Calu3 (cell line): ENCODE results near the gene RBPJ. TPM values are rescaled to one million over a fixed set of nuclear protein-coding genes. Genes with fewer than 3 reads are reported as not detected.

Experiments used
- BruUV-seq: library from RNA; stranded (reverse); fragments of 400-500 nt; replicated peaks from 2 replicates; lab custom pipeline; 2021; lab: Mats Ljungman, UMichigan
- CTCF ChIA-PET: fragments of 300-600 bp; sonication (Branson Sonifier 250); formaldehyde crosslinking; loops from one replicate; lab custom pipeline; 2022; ENCODE audit warnings: antibody characterized with exemption; lab: Charles Lee
- DNase-seq: peaks from one replicate; pipeline ENCODE4 v3.0.0; 2022
- H3K27ac Mint-ChIP-seq: one replicate; pipeline ENCODE4 v1.8.0; 2022; ENCODE audit warnings: mixed read lengths; ENCODE audit not compliant: unreplicated experiment
- H3K27me3 Mint-ChIP-seq: one replicate; pipeline ENCODE4 v1.8.0; 2022; ENCODE audit warnings: mixed read lengths; ENCODE audit not compliant: unreplicated experiment
- H3K36me3 Mint-ChIP-seq: one replicate; pipeline ENCODE4 v1.8.0; 2022; ENCODE audit warnings: mild to moderate bottlenecking, moderate library complexity, mixed read lengths; ENCODE audit not compliant: insufficient read depth, unreplicated experiment
- H3K4me1 Mint-ChIP-seq: one replicate; pipeline ENCODE4 v1.8.0; 2022; ENCODE audit warnings: mild to moderate bottlenecking, low read depth, mixed read lengths; ENCODE audit not compliant: unreplicated experiment
- H3K4me3 Mint-ChIP-seq: one replicate; pipeline ENCODE4 v1.8.0; 2022; ENCODE audit warnings: mild to moderate bottlenecking, low read depth, moderate library complexity, mixed read lengths; ENCODE audit not compliant: unreplicated experiment
- H3K9me3 Mint-ChIP-seq: one replicate; pipeline ENCODE4 v1.8.0; 2022; ENCODE audit warnings: low read depth, mixed read lengths; ENCODE audit not compliant: unreplicated experiment
- intact Hi-C: fragments of 100-400 bp; cut with micrococcal nuclease; formaldehyde crosslinking; loops from one replicate; pipeline ENCODE4 v1.10.0; 2022; ENCODE audit not compliant: unreplicated experiment
- total RNA-seq: library from RNA; stranded (reverse); gene quantifications from 2 replicates; pipeline ENCODE4 v1.2.3, GENCODE V29; 2022
- TF ChIP-seq, protein P1 (sequence below): fragments of 200-600 bp; IDR thresholded peaks from one replicate; pipeline ENCODE4 v1.8.0; 2022; ENCODE audit warnings: antibody characterized with exemption; ENCODE audit not compliant: unreplicated experiment

RBPJ gene
- total RNA-seq, 1 experiment from 2014 or later = 56.3 TPM

DNA sequence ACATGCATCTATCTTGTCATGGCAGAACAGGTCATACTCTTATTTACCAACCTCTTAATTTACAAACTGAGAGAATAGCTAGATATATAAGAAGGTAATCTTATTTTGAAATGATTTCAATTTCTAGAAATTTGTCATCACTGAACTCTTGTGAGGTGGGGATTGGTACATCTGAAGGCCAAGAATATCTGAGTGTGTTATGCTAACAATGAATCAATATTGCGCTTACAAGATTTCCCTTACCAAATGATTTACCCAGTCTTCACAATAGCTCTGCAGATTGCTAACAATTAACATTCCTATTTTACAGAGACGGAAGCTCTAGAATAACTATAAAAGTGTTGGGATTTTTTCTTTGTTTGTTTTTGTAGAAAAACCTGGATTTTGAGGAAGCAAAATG is 48.3 kb downstream of the RBPJ start:
- H3K27me3 Mint-ChIP-seq = no peaks in the 10 kb centered on the region
- intact Hi-C loops = no loop called here
- no peaks in the 10 kb centered on the region for H3K36me3 Mint-ChIP-seq
- BruUV-seq = no TSS peak
- CTCF ChIA-PET = no interaction called here
- H3K4me3 Mint-ChIP-seq = no peak overlapping the region
- peaks cover 30% of the 10 kb centered on the region for H3K4me1 Mint-ChIP-seq
- no peak overlapping the region for H3K27ac Mint-ChIP-seq
- no peak for DNase-seq
- TF ChIP-seq, protein P1, sequence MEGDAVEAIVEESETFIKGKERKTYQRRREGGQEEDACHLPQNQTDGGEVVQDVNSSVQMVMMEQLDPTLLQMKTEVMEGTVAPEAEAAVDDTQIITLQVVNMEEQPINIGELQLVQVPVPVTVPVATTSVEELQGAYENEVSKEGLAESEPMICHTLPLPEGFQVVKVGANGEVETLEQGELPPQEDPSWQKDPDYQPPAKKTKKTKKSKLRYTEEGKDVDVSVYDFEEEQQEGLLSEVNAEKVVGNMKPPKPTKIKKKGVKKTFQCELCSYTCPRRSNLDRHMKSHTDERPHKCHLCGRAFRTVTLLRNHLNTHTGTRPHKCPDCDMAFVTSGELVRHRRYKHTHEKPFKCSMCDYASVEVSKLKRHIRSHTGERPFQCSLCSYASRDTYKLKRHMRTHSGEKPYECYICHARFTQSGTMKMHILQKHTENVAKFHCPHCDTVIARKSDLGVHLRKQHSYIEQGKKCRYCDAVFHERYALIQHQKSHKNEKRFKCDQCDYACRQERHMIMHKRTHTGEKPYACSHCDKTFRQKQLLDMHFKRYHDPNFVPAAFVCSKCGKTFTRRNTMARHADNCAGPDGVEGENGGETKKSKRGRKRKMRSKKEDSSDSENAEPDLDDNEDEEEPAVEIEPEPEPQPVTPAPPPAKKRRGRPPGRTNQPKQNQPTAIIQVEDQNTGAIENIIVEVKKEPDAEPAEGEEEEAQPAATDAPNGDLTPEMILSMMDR = no peak
- H3K9me3 Mint-ChIP-seq = no peaks in the 10 kb centered on the region

DNA sequence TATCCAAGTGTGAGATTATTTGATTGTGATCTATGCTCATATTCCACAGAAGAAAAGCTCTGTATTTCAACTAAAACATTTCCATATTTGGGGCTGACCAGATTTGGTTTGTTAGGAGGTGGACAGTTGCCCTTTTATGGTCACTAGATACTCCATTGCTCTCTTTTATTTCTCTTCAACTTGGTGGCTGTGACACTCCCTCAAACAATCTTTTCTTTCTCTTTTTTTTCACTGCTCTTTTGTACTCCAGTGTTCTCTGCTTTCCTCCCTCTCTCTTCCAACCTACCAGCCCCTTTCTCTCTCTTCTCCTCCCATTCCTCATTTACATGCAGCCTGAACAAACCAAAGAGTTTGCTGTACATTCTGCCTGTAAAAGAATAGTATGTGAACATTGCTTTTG is 48.8 kb downstream of the RBPJ start:
- BruUV-seq = no TSS peak

DNA sequence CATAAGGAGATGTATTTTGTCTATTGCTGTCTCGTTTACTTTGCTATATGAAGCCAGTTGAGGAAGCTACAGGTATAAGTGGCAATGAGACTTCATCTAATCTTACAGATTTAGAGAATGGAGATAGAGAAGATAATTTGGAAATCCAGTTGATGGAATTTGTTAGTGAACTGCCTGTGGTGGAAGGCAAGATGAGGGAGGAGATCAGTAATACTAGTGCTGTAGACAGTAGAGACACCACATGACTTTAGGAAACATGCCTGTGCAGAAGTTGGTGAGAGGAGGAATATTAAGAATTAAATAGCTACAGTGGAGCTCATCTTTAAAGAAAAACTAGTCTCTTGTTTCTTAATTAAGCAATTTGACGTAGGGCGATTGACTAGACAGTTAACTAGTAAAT is 51.3 kb downstream of the RBPJ start:
- CTCF ChIA-PET = no interaction called here
- Mint-ChIP-seq H3K9me3 (no peaks in the 10 kb centered on the region), H3K4me3 (no peak overlapping the region), H3K27me3 (no peaks in the 10 kb centered on the region), H3K27ac (no peak overlapping the region), H3K4me1 (peaks cover 30% of the 10 kb centered on the region), H3K36me3 (no peaks in the 10 kb centered on the region)
- intact Hi-C loops = no loop called here
- TF ChIP-seq, protein P1 = no peak
- DNase-seq = no peak
- no TSS peak for BruUV-seq

More for the DNA sequence above, 48.8 kb downstream of the RBPJ start:
- Mint-ChIP-seq H3K27me3 (no peaks in the 10 kb centered on the region), H3K4me3 (no peak overlapping the region), H3K36me3 (no peaks in the 10 kb centered on the region), H3K4me1 (peaks cover 30% of the 10 kb centered on the region), H3K9me3 (no peaks in the 10 kb centered on the region), H3K27ac (peak overlapping the region; percentile 60)
- TF ChIP-seq, protein P1 = no peak
- no peak for DNase-seq
- CTCF ChIA-PET = no interaction called here
- intact Hi-C loops = no loop called here

DNA sequence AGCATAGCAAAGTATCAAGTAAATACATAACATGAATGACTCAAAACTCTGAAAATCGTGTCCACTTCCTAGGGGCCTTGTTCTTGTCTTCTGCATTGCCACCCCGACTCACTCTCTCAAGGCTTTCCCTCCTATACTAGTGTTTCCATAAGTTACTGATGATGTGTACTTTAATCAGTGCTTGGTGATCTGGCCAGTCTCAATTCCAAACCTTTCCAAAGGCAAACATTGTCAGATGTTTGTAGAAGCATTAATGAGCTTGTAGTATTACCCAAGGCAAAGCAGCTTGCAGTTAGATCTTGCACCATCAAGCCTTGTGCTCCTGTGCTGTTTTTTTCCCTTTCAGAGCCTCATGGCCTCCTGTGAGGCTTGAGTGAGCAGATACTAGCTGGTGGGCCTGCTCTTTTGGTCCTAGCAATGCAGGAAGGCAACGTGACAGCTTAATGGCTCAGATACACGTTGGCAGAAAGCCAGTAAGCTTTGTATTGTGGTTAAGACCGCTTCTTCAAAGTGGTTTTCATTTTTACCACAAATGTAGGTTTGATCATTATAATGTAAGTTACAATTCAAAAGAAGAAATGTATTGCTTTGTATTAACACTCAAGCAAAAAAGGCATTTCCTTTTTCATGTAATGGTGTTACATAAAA is 51.8 kb downstream of the RBPJ start:
- TF ChIP-seq, protein P1 = no peak
- H3K4me3 Mint-ChIP-seq = no peak overlapping the region
- peak; percentile 0 for DNase-seq
- H3K27me3 Mint-ChIP-seq = no peaks in the 10 kb centered on the region
- intact Hi-C loops = no loop called here
- no TSS peak for BruUV-seq
- H3K4me1 Mint-ChIP-seq = peaks cover 30% of the 10 kb centered on the region
- CTCF ChIA-PET = no interaction called here
- H3K36me3 Mint-ChIP-seq = no peaks in the 10 kb centered on the region
- peak overlapping the region; percentile 39 for H3K27ac Mint-ChIP-seq
- H3K9me3 Mint-ChIP-seq = no peaks in the 10 kb centered on the region
